Measurements from ENCODE around the gene SYTL3.
"Not testable (repeated sequence)": the region's sequence is repeated elsewhere in the genome, so short reads cannot be mapped to it uniquely, and the experiment has no call there.

Gene SYTL3

DNA sequence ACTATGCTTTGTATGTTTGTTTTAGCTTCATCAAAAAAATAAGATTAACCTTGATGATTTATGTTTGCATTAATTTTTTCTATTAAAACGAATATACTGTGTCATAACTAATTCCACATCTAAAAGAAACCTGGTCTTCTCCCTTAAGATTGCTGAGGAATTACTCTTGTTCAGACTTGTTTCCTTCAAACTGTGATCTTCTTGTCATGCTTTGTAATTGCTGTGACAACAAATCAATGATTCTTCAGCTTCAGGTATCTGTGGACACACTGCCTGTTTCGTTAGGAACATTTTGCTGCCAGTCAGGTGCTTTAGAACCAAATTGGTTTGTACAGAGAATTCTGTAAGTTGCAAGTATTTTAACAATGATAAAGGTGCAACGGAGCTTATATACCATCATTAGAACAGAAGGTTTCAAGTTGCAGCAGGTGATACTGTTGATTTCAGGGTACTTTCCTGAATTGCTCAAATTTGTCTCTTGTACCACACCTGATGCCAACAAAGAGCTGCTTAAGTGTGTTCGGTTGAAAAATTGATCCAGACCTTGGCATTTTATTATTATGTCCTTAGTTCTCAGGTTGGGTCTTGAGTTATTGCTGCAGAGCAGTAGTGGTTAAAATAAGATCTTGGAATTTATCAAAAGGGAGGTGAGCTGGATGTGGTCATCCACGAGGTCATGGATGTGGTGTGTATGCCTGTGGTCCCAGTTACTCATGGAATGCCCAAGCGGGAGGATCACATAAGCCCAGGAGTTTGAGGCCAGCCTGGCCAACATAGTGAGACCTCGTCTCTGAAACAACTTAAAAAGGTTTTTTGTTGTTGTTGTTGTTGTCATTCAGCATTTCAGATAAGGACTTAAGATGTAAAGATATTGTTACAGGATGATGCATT is 19.5 kb downstream of the SYTL3 start:
- H3K27me3 ChIP-seq (ENCODE audit: low read depth), result peaks cover 63% of the 10 kb centered on the region
- in situ Hi-C loops (cut with MboI; ENCODE audit: low sequenced_read_pairs), result no loop called here

DNA sequence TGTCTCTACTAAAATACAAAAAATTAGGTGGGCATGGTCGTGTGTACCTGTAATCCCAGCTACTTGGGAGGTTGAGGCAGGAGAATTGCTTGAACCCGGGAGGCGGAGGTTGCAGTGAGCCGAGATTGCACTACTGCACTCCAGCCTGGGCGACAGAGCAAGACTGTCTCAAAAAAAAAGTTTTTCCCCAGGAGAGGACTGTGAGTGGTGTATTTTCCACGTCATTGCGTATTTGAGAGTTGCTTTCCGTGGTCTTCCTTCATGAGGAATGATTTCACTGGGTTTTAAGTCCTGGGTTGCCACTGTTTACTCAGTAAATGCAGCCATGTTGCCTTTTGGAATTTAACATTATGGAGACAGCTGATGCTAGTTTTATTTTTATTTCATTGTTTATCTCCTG is 22.3 kb downstream of the SYTL3 start:
- peaks cover 36% of the 10 kb centered on the region for H3K27me3 ChIP-seq (ENCODE audit: low read depth)
- H3K4me1 ChIP-seq; in situ Hi-C loops (cut with MboI; ENCODE audit: low sequenced_read_pairs); H3K9me3 ChIP-seq; H3K4me3 ChIP-seq; H3K36me3 ChIP-seq (replicated peaks); DNase-seq (ENCODE audit: low spot score in 2 of 2): not testable (repeated sequence)

More for the DNA sequence above, 19.5 kb downstream of the SYTL3 start:
- Histone ChIP-seq H3K36me3 (replicated peaks) (no peaks in the 10 kb centered on the region), H3K4me3 (no peak overlapping the region), H3K4me1 (no peaks in the 10 kb centered on the region), H3K9me3 (no peaks in the 10 kb centered on the region)
- DNase-seq (ENCODE audit: low spot score in 2 of 2), result no peak

DNA sequence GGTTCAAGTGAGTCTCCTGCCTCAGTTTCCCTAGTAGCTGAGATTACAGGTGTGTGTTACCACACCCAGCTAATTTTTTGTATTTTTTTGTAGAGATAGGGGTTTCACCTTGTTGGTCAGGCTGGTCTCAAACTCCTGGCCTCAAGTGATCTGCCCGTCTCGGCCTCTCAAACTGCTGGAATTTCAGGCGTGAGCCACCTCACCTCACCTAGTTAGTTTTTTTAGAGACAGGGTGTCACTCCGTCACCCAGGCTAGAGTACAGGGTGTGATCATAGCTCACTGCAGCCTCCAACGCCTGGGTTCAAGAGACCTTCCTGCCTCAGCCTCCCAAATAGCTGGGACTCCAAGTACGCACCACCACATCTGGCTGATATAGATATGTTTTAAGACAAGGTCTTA is 22.9 kb downstream of the SYTL3 start:
- Histone ChIP-seq H3K4me1 (no peaks in the 10 kb centered on the region), H3K4me3 (no peak overlapping the region), H3K36me3 (replicated peaks) (no peaks in the 10 kb centered on the region), H3K9me3 (no peaks in the 10 kb centered on the region), H3K27me3 (ENCODE audit: low read depth) (peaks cover 30% of the 10 kb centered on the region)
- DNase-seq (ENCODE audit: low spot score in 2 of 2), result no peak
- in situ Hi-C loops (cut with MboI; ENCODE audit: low sequenced_read_pairs), result no loop called here

- H3K4me1 ChIP-seq, result no peaks in the 10 kb centered on the region
- no peak overlapping the region for H3K4me3 ChIP-seq
- in situ Hi-C loops (cut with MboI; ENCODE audit: low sequenced_read_pairs), result no loop called here
- H3K36me3 ChIP-seq (replicated peaks), result no peaks in the 10 kb centered on the region
- peaks cover 11% of the 10 kb centered on the region; the same call in 1 of the 2 replicates for H3K27me3 ChIP-seq (ENCODE audit: low read depth)
- H3K9me3 ChIP-seq, result no peaks in the 10 kb centered on the region
- no peak for DNase-seq (ENCODE audit: low spot score in 2 of 2)
Measured at GRCh38 chr6:158674342-158675131, 24.7 kb downstream of the SYTL3 start.

- DNase-seq (ENCODE audit: low spot score in 2 of 2); H3K4me3 ChIP-seq; H3K4me1 ChIP-seq; in situ Hi-C loops (cut with MboI; ENCODE audit: low sequenced_read_pairs); H3K9me3 ChIP-seq; H3K27me3 ChIP-seq (ENCODE audit: low read depth); H3K36me3 ChIP-seq (replicated peaks): not testable (repeated sequence)
Measured at GRCh38 chr6:158677094-158677493, 27.2 kb downstream of the SYTL3 start.

- in situ Hi-C loops (cut with MboI; ENCODE audit: low sequenced_read_pairs), result no loop called here
- Histone ChIP-seq H3K36me3 (replicated peaks) (no peaks in the 10 kb centered on the region), H3K27me3 (ENCODE audit: low read depth) (no peaks in the 10 kb centered on the region), H3K4me1 (no peaks in the 10 kb centered on the region), H3K9me3 (no peaks in the 10 kb centered on the region), H3K4me3 (no peak overlapping the region)
- no peak for DNase-seq (ENCODE audit: low spot score in 2 of 2)
Measured at GRCh38 chr6:158677906-158678578, 28.2 kb downstream of the SYTL3 start.

DNA sequence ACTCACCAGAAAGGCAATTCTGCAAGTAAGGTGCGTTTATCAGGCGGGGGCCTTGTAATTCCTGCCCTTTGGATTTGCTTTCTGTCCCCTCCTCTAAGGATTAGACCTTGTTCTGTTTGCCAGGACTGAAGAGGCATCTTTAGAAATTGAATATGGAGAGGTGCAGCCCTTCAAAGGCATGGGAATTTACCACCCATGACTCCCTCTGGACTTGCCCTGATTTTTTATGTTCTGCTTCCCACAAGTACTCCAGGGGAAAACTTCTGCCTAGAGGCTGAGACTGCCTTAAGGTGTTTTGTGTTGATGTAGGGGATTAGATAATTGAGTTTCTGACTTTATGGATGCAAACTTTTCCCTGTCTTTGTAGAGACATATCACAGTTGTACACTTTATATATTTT is 30.2 kb downstream of the SYTL3 start:
- in situ Hi-C loops (cut with MboI; ENCODE audit: low sequenced_read_pairs), result no loop called here
- no peaks in the 10 kb centered on the region for H3K4me1 ChIP-seq
- H3K27me3 ChIP-seq (ENCODE audit: low read depth), result no peaks in the 10 kb centered on the region
- DNase-seq (ENCODE audit: low spot score in 2 of 2), result no peak
- H3K4me3 ChIP-seq, result no peak overlapping the region
- no peaks in the 10 kb centered on the region for H3K36me3 ChIP-seq (replicated peaks)
- H3K9me3 ChIP-seq, result no peaks in the 10 kb centered on the region

DNA sequence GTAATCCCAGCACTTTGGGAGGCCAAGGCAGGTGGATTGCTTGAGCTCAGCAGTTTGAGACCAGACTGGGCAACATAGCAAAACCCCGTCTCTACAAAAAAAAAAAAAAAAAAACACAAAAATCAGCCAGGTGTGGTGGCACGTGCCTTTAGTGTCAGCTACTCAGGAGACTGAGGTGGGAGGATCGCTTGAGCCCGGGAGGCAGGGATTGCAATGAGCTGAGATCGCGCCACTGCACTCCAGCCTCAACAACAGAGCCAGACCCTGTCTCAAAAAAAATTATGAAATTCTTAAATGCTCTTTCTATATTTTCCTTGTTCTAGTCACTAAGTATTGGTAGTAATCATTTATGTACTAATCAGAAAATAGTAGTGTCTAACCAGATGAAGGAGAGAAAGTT is 30.6 kb downstream of the SYTL3 start:
- Histone ChIP-seq H3K27me3 (ENCODE audit: low read depth) (no peaks in the 10 kb centered on the region), H3K9me3 (no peaks in the 10 kb centered on the region), H3K4me3 (no peak overlapping the region), H3K36me3 (replicated peaks) (no peaks in the 10 kb centered on the region), H3K4me1 (no peaks in the 10 kb centered on the region)
- in situ Hi-C loops (cut with MboI; ENCODE audit: low sequenced_read_pairs), result no loop called here
- DNase-seq (ENCODE audit: low spot score in 2 of 2), result no peak

DNA sequence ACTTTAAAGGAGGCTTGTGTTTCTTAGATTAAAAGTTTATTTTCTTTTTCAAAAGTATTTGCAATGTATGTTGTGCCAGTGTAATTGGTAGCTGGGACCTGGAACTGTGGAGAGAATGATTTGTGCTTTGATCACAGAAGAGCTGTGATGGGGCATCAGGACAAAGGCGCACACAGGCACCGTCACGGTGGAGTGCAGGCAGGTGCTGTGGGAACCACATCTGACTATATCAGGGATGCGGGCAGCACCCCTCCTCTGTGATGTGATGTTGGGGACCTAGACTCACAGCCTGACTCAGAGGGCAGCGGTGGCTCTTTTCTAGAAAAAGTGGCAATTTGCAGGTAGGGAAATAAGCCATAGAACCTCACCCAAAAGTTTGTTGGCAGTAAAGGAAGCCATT is 34.5 kb downstream of the SYTL3 start:
- H3K36me3 ChIP-seq (replicated peaks), result no peaks in the 10 kb centered on the region
- H3K4me1 ChIP-seq, result no peaks in the 10 kb centered on the region
- H3K9me3 ChIP-seq, result no peaks in the 10 kb centered on the region
- in situ Hi-C loops (cut with MboI; ENCODE audit: low sequenced_read_pairs), result no loop called here
- H3K4me3 ChIP-seq, result no peak overlapping the region
- no peak for DNase-seq (ENCODE audit: low spot score in 2 of 2)
- H3K27me3 ChIP-seq (ENCODE audit: low read depth), result peaks cover 5% of the 10 kb centered on the region; the same call in 1 of the 2 replicates

DNA sequence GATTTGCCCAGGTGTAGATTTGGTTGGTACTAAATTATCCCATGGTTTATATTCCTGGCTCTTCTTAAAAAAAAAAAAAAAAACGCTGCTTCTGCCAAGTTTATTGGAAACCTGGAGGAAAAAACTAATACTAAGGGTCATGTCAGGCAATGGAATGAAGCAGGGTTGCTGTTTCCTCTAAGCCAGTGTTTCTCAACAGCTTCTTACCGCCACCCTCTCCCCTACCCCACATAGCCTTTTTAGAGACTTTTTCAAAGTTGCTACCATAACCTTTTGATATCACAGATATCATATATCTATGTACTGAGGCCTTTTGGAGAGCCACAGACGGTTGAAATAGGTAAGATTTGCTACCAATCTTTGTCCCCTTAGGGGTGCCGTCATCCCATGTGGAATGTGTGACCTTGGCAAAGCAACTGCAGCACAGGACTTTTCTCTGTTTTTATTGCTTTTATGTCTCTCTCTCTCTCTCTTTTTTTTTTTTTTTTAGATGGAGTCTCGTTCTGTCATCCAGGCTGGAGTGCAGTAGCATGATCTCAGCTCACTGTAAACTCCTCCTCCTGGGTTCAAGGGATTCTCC is 35.0 kb downstream of the SYTL3 start:
- DNase-seq (ENCODE audit: low spot score in 2 of 2), result no peak
- Histone ChIP-seq H3K9me3 (no peaks in the 10 kb centered on the region), H3K36me3 (replicated peaks) (no peaks in the 10 kb centered on the region), H3K27me3 (ENCODE audit: low read depth) (peaks cover 5% of the 10 kb centered on the region; the same call in 1 of the 2 replicates), H3K4me1 (no peaks in the 10 kb centered on the region), H3K4me3 (no peak overlapping the region)
- in situ Hi-C loops (cut with MboI; ENCODE audit: low sequenced_read_pairs), result no loop called here

GRCh38 chr6:158686311-158686710 is 36.5 kb downstream of the SYTL3 start:
- DNase-seq (ENCODE audit: low spot score in 2 of 2), result no peak
- peaks cover 5% of the 10 kb centered on the region; the same call in 1 of the 2 replicates for H3K27me3 ChIP-seq (ENCODE audit: low read depth)
- H3K36me3 ChIP-seq (replicated peaks), result no peaks in the 10 kb centered on the region
- in situ Hi-C loops (cut with MboI; ENCODE audit: low sequenced_read_pairs), result no loop called here
- H3K4me1 ChIP-seq, result no peaks in the 10 kb centered on the region
- H3K9me3 ChIP-seq, result no peaks in the 10 kb centered on the region
- no peak overlapping the region for H3K4me3 ChIP-seq

GRCh38 chr6:158686791-158687381 is 37.0 kb downstream of the SYTL3 start:
- in situ Hi-C loops (cut with MboI; ENCODE audit: low sequenced_read_pairs), result no loop called here
- no peaks in the 10 kb centered on the region for H3K9me3 ChIP-seq
- no peak for DNase-seq (ENCODE audit: low spot score in 2 of 2)
- no peak overlapping the region for H3K4me3 ChIP-seq
- no peaks in the 10 kb centered on the region for H3K36me3 ChIP-seq (replicated peaks)
- H3K4me1 ChIP-seq, result no peaks in the 10 kb centered on the region
- H3K27me3 ChIP-seq (ENCODE audit: low read depth), result peaks cover 5% of the 10 kb centered on the region; the same call in 1 of the 2 replicates

DNA sequence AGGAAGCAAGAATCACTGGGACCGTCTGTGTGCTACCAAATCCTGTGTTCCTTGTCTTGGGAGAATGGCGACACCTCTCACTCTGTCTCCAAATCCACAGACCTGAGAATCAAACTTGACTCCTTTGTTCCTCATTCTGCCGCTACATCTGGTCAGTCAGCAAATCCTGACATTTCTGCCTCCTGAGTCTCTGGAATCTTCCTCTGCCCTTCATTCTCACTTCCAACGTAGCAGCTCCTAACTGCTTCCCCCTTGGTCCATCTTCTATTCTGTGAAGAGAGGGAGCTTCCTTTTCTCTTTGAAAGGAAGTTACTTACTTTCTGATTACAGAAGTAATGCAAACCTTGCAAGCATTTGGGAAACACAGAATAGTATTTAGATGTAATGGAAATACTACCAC is 37.7 kb downstream of the SYTL3 start:
- Histone ChIP-seq H3K4me1 (no peaks in the 10 kb centered on the region), H3K36me3 (replicated peaks) (no peaks in the 10 kb centered on the region), H3K27me3 (ENCODE audit: low read depth) (peaks cover 5% of the 10 kb centered on the region; the same call in 1 of the 2 replicates), H3K9me3 (no peaks in the 10 kb centered on the region), H3K4me3 (no peak overlapping the region)
- in situ Hi-C loops (cut with MboI; ENCODE audit: low sequenced_read_pairs), result no loop called here
- no peak for DNase-seq (ENCODE audit: low spot score in 2 of 2)
